ENCODE results near the gene GTF3A.

DNA sequence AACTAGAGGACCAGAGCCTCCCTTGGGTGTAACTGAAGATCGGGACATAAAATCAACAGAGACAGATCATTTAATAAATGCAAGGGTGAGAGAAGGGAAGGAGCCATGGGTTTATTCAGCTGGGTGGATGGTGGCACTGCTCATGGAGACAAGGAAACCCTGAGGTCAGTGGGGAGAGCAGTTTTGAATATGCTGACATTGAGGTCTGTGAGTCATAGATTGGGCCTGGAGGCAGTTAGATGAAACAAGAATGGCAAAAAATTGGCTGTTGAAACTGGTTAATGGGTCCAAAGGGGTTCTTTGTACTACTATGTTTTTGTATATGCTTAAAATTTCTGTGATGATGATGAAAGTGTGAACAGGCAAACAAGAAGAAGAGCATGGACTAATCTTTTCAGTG, 5.1 kb upstream of the GTF3A start:
- TF ChIP-seq, protein P1, sequence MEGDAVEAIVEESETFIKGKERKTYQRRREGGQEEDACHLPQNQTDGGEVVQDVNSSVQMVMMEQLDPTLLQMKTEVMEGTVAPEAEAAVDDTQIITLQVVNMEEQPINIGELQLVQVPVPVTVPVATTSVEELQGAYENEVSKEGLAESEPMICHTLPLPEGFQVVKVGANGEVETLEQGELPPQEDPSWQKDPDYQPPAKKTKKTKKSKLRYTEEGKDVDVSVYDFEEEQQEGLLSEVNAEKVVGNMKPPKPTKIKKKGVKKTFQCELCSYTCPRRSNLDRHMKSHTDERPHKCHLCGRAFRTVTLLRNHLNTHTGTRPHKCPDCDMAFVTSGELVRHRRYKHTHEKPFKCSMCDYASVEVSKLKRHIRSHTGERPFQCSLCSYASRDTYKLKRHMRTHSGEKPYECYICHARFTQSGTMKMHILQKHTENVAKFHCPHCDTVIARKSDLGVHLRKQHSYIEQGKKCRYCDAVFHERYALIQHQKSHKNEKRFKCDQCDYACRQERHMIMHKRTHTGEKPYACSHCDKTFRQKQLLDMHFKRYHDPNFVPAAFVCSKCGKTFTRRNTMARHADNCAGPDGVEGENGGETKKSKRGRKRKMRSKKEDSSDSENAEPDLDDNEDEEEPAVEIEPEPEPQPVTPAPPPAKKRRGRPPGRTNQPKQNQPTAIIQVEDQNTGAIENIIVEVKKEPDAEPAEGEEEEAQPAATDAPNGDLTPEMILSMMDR (IDR thresholded peaks at IDR 0.05), result no peak
- no peak for TF ChIP-seq POLR2A (IDR thresholded peaks at IDR 0.05)
